GM12892 (cell line): ENCODE results near the gene NEDD1.

ENCODE experiments used
- DNase-seq: peaks from one replicate; pipeline ENCODE4 v3.0.0; 2011; ENCODE audit not compliant: insufficient read length
- FAIRE-seq: peaks from 2 replicates; lab custom pipeline; 2011; peaks lifted over from hg19 to GRCh38; lab: Jason Lieb, UNC
- POLR2A ChIP-seq: IDR thresholded peaks from 2 replicates; pipeline ENCODE4 v1.6.1; 2011; ENCODE audit warnings: low read depth, low read length, control low read depth
- POLR2AphosphoS5 ChIP-seq: IDR thresholded peaks from 2 replicates; pipeline ENCODE4 v1.6.1; 2011; ENCODE audit warnings: low read depth, low read length, control low read depth
- TAF1 ChIP-seq: IDR thresholded peaks from 2 replicates; pipeline ENCODE4 v1.6.1; 2011; ENCODE audit warnings: low read depth, mild to moderate bottlenecking, control low read depth, low read length, borderline replicate concordance

Gene NEDD1

GRCh38 chr12:96986883-96987523 lies 79.9 kb downstream of the NEDD1 start:
- no peak for DNase-seq
- TF ChIP-seq POLR2AphosphoS5, result no peak
- no peak for TF ChIP-seq POLR2A
- TF ChIP-seq TAF1, result no peak
- no peak for FAIRE-seq

GRCh38 chr12:96988919-96989318 lies 81.9 kb downstream of the NEDD1 start:
- no peak for TF ChIP-seq POLR2AphosphoS5
- no peak for TF ChIP-seq POLR2A
- TF ChIP-seq TAF1, result no peak
- no peak for DNase-seq
- FAIRE-seq, result no peak

- FAIRE-seq, result no peak
- DNase-seq, result no peak
- TF ChIP-seq POLR2AphosphoS5 (no peak), POLR2A (no peak), TAF1 (no peak)
Observed at GRCh38 chr12:96989916-96990315, 82.9 kb downstream of the NEDD1 start.

GRCh38 chr12:96994900-96995299 lies 87.8 kb downstream of the NEDD1 start:
- TF ChIP-seq POLR2AphosphoS5 (no peak), TAF1 (no peak), POLR2A (no peak)
- FAIRE-seq, result no peak
- DNase-seq, result no peak

- FAIRE-seq (no peak), DNase-seq (no peak)
- TF ChIP-seq TAF1, result no peak
- no peak for TF ChIP-seq POLR2A
- no peak for TF ChIP-seq POLR2AphosphoS5
Observed at GRCh38 chr12:96995861-96996260, 88.8 kb downstream of the NEDD1 start.

GRCh38 chr12:96997797-96998484 lies 90.9 kb downstream of the NEDD1 start:
- no peak for DNase-seq
- TF ChIP-seq TAF1 (no peak), POLR2A (no peak), POLR2AphosphoS5 (no peak)
- FAIRE-seq, result no peak

GRCh38 chr12:97003276-97003675 lies 96.2 kb downstream of the NEDD1 start:
- TF ChIP-seq POLR2AphosphoS5 (no peak), TAF1 (no peak), POLR2A (no peak)
- FAIRE-seq (no peak), DNase-seq (no peak)
